Diencephalon (tissue), 1 donor: ENCODE data around the gene TMEM158. TPM values are rescaled to one million over a fixed set of nuclear protein-coding genes. Genes with fewer than 3 reads are reported as not detected.

Experiments used
- small RNA-seq: library from RNA; depleted of rRNA; stranded (forward); fragments of <200 nt; gene quantifications from one replicate; pipeline ENCODE3, GENCODE V24; 2014
- total RNA-seq: library from RNA; depleted of rRNA; stranded (reverse); fragments of >200 nt; gene quantifications from one replicate; pipeline ENCODE4 v1.2.3, GENCODE V29; 2014

Gene TMEM158
- 18.9 TPM for total RNA-seq

DNA sequence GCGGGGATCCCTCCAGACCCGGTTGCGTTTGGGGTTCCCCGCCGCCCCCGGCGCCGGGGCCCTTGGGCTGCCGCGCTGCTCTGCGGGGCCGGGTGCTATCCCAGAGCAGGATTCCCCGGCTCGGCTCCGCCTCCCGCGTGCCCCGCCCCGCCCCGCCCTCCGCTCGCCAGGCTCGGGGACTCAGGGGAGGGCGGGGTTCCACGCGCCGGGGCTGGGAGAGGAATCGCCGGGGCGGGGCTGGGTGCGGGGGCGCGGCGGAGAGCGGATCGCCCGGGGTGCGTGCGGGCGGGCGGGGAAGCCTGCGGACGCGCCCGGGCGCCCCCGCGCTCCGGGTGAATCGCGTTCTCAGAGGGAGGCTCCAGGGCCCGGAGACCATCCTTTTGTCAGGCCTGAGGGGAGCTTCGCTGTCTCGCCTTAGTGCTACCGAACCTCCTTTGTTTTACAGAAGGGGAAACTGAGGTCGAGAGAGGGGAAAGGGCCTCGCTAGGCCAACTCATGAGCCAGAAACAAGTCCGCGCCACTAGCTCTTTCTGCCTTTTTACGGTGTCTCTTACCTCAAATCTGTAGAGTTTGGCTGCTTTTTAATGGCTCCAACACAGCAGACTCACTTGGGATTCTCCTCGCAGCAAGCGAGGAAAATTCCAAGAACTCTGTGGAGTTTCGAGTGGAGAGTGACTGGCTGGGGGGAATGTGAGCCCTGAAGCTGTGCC, at the start of gene TMEM158:
TMEM158 (minus strand) TSS at position 82 of the 710 bp plus-strand sequence. CDS start 260 bp downstream, outside the sequence.

Small RNA genes within 50 kb of the gene (small RNA-seq; reads per million reads assigned to genes)
- gene RF00012 = not detected

Other genes starting within 250 kb of the TMEM158 start
- 34.4 TPM for gene CLEC3B, start 200.0 kb downstream of the TMEM158 start, total RNA-seq
- 0.23 TPM for gene CDCP1, start 79.9 kb downstream of the TMEM158 start, total RNA-seq
- gene LARS2, start 162.3 kb upstream of the TMEM158 start, total RNA-seq = 23.8 TPM